Epithelial cell of prostate (primary cell): Measurements from ENCODE around the gene EMC1.
A peak's percentile ranks its signal among the peaks of the same experiment; 100 is the strongest.
"Not testable (repeated sequence)": the region's sequence is repeated elsewhere in the genome, so short reads cannot be mapped to it uniquely, and the experiment has no call there.

ENCODE experiments used
- DNase-seq: peaks from one replicate; pipeline ENCODE4 v3.0.0-alpha.2; 2011; ENCODE audit warnings: low read depth, low spot score
- H3K27ac ChIP-seq: fragments of 450-650 bp; 2 replicates; pipeline ENCODE4 v1.5.1; 2017; ENCODE audit warnings: mild to moderate bottlenecking

EMC1 gene

GRCh38 chr1:19251305-19252196, at the start of gene EMC1, which contains the start of gene MRTO4:
Gene EMC1 (minus strand): TSS chr1:19251524. CDS start chr1:19251509, 15 bp downstream.
Gene MRTO4 (plus strand): TSS chr1:19251805. CDS start chr1:19251836, 31 bp downstream.
- H3K27ac ChIP-seq: peak within 1 kb of the TSS; percentile 89
- DNase-seq: peak; percentile 39

GRCh38 chr1:19300211-19300610, 48.9 kb upstream of the EMC1 start:
- H3K27ac ChIP-seq: no peak overlapping the region
- DNase-seq: no peak

- no peak overlapping the region for H3K27ac ChIP-seq
- DNase-seq: no peak
Observed at GRCh38 chr1:19294638-19295037, 43.3 kb upstream of the EMC1 start.

- DNase-seq: no peak
- no peak overlapping the region for H3K27ac ChIP-seq
Observed at GRCh38 chr1:19289244-19289643, 37.9 kb upstream of the EMC1 start.

- DNase-seq, H3K27ac ChIP-seq: not testable (repeated sequence)
Observed at GRCh38 chr1:19288324-19289241, 37.3 kb upstream of the EMC1 start, which contains the start of gene AKR7A3. Gene AKR7A3 (minus strand): TSS chr1:19288770. CDS start chr1:19288709, 61 bp downstream.

- no peak for DNase-seq
- H3K27ac ChIP-seq: no peak overlapping the region
Observed at GRCh38 chr1:19287436-19288185, 36.3 kb upstream of the EMC1 start.

- not testable (repeated sequence) for H3K27ac ChIP-seq, DNase-seq
Observed at GRCh38 chr1:19285807-19286206, 34.5 kb upstream of the EMC1 start.

- H3K27ac ChIP-seq, DNase-seq: not testable (repeated sequence)
Observed at GRCh38 chr1:19285366-19285765, 34.0 kb upstream of the EMC1 start.

GRCh38 chr1:19284881-19285280, 33.6 kb upstream of the EMC1 start:
- H3K27ac ChIP-seq: no peak overlapping the region
- DNase-seq: no peak

GRCh38 chr1:19283891-19284290, 32.6 kb upstream of the EMC1 start:
- H3K27ac ChIP-seq: no peak overlapping the region
- DNase-seq: no peak

- DNase-seq: no peak
- no peak overlapping the region for H3K27ac ChIP-seq
Observed at GRCh38 chr1:19274636-19275035, 23.3 kb upstream of the EMC1 start.

- DNase-seq, H3K27ac ChIP-seq: not testable (repeated sequence)
Observed at GRCh38 chr1:19273844-19274531, 22.7 kb upstream of the EMC1 start.

GRCh38 chr1:19273106-19273843, 22.0 kb upstream of the EMC1 start:
- no peak overlapping the region for H3K27ac ChIP-seq

GRCh38 chr1:19272064-19272463, 20.7 kb upstream of the EMC1 start:
- no peak overlapping the region for H3K27ac ChIP-seq

More at GRCh38 chr1:19273106-19273843, 22.0 kb upstream of the EMC1 start:
- DNase-seq: no peak

GRCh38 chr1:19270343-19270730, 19.0 kb upstream of the EMC1 start:
- not testable (repeated sequence) for H3K27ac ChIP-seq, DNase-seq

More at GRCh38 chr1:19272064-19272463, 20.7 kb upstream of the EMC1 start:
- no peak for DNase-seq

GRCh38 chr1:19269427-19270342, 18.4 kb upstream of the EMC1 start:
- not testable (repeated sequence) for DNase-seq

GRCh38 chr1:19268445-19268844, 17.1 kb upstream of the EMC1 start:
- no peak for DNase-seq
- no peak overlapping the region for H3K27ac ChIP-seq

More at GRCh38 chr1:19269427-19270342, 18.4 kb upstream of the EMC1 start:
- H3K27ac ChIP-seq: not testable (repeated sequence)
